A549 treated with AZD9567 at 1 μM for 4 hours (cell line): ENCODE data around the gene RUFY1. TPM values are rescaled to one million over a fixed set of nuclear protein-coding genes. Genes with fewer than 3 reads are reported as not detected.

Source experiments
- total RNA-seq: library from RNA; stranded (reverse); fragments of 200-300 nt; extraction: Qiagen RNA extraction; gene quantifications from 5 replicates; pipeline ENCODE4 v1.2.3, GENCODE V29; 2022; ENCODE audit not compliant: insufficient read depth

The RUFY1 gene
- total RNA-seq, result 26.7 to 31.4 TPM (median 29.1 TPM) in 5 replicates

GRCh38 chr5:179550511-179551342 is at the start of gene RUFY1:
TSS of gene RUFY1 (plus strand) at chr5:179550554. CDS start at chr5:179550570, 16 bp downstream.

GRCh38 chr5:179623003-179623905 is 72.9 kb downstream of the RUFY1 start, which contains the start of gene HNRNPH1:
TSS of gene HNRNPH1 (minus strand) at chr5:179623671. CDS start at chr5:179623133, 538 bp downstream.

Other genes starting within 250 kb of the RUFY1 start
- gene ADAMTS2, start 205.1 kb upstream of the RUFY1 start, total RNA-seq, result 0.07 to 0.09 TPM (median 0.08 TPM) in 3 of 5 replicates, not detected in the others
- gene HNRNPH1, start 73.1 kb downstream of the RUFY1 start, total RNA-seq, result 480 to 671 TPM (median 491 TPM) in 5 replicates
- not detected in 5 replicates for gene CBY3, start 130.5 kb downstream of the RUFY1 start, total RNA-seq
- 336 to 487 TPM (median 351 TPM) in 5 replicates for gene CANX, start 148.4 kb downstream of the RUFY1 start, total RNA-seq
- gene MAML1, start 182.3 kb downstream of the RUFY1 start, total RNA-seq, result 17.6 to 41.2 TPM (median 20.7 TPM) in 5 replicates
- 0.21 to 0.42 TPM (median 0.39 TPM) in 3 of 5 replicates, not detected in the others for gene LTC4S, start 243.4 kb downstream of the RUFY1 start, total RNA-seq